HG02642 (cell line): ENCODE results near the gene PRAC1.

ENCODE experiments used
- ATAC-seq: cut with Tn5 transposase; IDR thresholded peaks from one replicate; pipeline ENCODE4 v1.9.1; 2021; ENCODE audit warnings: mild to moderate bottlenecking; ENCODE audit not compliant: unreplicated experiment, poor library complexity

The PRAC1 gene

GRCh38 chr17:48715496-48716399 lies 6.6 kb downstream of the PRAC1 start:
- no peak for ATAC-seq

GRCh38 chr17:48711128-48711527 lies 11.2 kb downstream of the PRAC1 start:
- no peak for ATAC-seq

DNA sequence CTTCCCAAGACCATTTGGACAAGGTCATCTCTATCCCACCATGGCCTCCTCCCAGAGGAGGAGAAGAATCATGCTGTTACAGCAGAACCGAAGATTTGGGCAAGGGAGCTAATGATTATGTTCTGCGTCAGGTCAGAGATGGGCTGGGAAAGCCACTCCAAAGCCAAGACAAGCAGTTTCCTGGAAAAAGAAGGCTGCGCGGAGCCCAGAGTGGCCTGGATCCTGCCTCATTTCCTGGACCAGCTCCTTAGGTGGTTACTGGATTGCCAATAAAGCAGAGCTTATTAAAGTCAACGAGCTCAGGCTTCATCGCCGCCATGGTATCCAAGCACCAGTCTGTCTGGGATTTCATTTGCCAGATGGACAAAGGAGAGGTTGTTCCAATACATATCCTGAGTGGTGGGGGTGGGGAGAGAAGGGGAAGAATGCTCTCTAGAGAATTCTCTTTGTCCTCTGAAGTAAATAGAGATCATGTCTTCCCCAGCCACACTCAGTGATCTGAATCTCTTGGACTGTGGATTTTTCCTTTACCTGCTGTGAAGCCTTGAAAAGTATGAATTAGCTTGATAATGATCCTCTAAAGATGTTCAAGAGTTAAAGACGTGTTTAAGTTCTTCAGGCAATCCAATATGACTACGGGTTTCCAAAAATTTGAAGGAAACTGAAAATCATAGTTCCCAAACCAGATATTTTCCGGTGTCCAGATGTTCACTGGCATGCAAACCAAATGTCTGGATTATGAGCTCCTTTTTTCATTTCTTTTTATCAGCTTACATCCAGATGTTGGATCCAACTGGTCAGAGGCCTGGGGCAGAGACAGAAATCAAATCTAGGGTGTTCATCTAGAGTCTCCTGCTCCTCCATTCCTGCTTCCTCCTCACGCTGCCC lies 17.7 kb downstream of the PRAC1 start:
- ATAC-seq, result no peak

DNA sequence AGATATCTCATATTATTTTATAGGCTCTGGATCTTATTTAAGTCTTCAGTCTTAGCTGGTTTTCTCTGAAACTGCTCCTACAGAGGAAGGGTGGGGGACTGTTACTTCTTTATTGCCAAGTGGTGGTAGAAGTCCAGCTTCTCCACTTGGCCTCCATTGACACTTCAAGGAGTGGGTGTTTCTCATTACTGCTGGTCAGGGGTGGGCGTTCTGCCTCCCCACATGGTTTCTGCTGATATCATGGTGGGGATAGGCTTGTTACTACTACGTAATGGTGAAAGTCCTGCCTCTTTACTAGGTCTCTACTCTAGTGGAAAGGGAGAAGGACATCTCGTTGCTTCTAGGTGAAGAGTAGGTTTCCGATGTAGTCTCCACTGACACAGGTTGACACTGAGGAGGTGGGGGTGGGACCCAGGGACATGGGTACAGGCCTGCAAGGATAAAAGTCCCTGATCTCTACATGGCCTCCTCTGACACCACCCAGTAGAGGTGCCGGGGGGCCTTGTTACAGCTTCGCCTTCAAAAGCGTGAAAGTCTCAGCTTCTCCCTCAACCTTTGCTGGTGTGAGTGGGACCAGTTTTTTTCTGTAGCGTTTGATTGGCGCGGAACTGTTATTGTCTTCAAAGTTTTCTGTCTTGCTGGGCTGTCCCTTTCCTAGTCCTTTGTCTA lies 20.3 kb downstream of the PRAC1 start:
- no peak for ATAC-seq

GRCh38 chr17:48693178-48693577 lies 29.1 kb downstream of the PRAC1 start:
- ATAC-seq, result no peak

DNA sequence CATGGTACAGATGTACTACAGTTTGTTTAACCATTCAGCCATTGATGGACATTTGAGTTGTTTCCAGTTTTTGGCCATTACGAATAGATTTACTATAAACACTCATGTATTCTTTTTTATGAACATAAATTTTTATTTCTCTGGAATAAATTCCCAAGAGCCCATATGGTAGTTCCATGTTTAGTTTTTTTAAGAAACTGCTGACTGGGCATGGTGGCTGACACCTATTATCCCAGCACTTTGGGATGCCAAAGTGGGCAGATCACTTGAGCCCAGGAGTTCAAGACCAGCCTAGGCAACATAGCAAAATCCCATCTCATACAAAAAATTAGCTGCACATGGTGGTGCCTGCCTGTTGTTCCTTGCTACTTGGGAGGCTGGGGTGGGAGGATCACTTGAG lies 30.3 kb downstream of the PRAC1 start:
- no peak for ATAC-seq

DNA sequence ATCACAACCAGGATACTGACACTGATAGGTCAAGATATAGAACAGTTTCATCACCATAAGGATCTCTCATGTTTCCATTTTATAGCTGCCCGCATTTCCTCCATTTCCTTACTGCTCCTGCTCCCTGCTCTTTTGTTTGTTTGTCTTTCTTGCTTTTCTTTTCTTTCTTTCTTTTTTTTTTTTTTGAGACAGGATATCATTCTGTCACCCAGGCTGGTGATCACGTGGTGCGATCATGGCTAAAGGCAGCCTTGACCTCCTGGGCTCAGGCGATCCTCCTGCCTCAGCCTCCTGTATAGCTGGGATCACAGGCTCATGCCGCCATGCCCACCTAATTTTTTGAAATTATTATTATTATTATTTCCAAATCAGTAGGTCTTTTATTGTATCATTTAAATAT lies 31.7 kb downstream of the PRAC1 start:
- no peak for ATAC-seq

- no peak for ATAC-seq
Observed at GRCh38 chr17:48681609-48682008, 40.7 kb downstream of the PRAC1 start.

DNA sequence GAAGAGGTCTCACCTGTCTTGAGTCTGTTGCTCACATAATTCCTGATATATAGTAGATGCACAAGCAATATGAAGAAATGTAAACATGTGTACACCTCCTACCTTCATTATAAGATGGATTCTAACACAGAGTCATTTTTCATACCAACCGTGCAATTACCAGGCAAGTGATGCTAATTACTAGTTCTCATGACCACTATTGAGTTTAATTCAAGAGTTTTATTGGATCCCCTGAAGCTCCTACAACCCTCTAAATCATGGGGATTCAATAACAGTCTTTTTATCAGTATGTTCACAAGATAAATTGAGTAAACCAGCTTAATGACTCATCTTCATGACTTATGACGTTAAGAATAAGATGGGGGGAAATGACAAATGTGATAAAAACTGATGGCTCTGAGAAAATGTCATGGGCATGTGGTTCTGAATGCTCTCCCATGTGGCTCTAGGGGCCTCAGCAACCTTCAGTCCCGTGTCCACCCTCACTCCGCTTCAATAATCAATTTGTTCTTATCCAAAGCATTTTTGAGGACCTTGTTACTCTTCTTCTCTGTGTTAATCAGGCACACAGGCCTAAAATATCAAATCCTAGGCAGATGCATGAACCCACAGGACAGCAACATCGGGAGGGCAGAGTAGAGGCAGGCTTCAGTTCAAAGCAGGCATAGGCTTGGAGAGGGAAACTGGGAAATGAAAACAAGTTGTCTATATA lies 42.8 kb downstream of the PRAC1 start:
- no peak for ATAC-seq

- ATAC-seq, result peak; percentile 76
Observed at GRCh38 chr17:48678141-48678971, 44.0 kb downstream of the PRAC1 start.

- ATAC-seq, result no peak
Observed at GRCh38 chr17:48676963-48677558, 45.3 kb downstream of the PRAC1 start.

- no peak for ATAC-seq
Observed at GRCh38 chr17:48672340-48672739, 50.0 kb downstream of the PRAC1 start.
